Activated CD4-positive, alpha-beta T cell treated with anti-CD3 and anti-CD28 coated beads for 1 hour (primary cell): Measurements from ENCODE around the gene PRSS21.

Experiments used
- DNase-seq: peaks from one replicate; pipeline ENCODE4 v3.0.0-alpha.2; 2020

The PRSS21 gene

GRCh38 chr16:2826591-2827373 lies 9.7 kb downstream of the PRSS21 start:
- no peak for DNase-seq

- DNase-seq = no peak
Measured at GRCh38 chr16:2827374-2827791, 10.3 kb downstream of the PRSS21 start.

- no peak for DNase-seq
Measured at GRCh38 chr16:2827831-2828520, 10.9 kb downstream of the PRSS21 start.

- DNase-seq = no peak
Measured at GRCh38 chr16:2828521-2828840, 11.4 kb downstream of the PRSS21 start.

- no peak for DNase-seq
Measured at GRCh38 chr16:2828876-2829430, 11.9 kb downstream of the PRSS21 start.

GRCh38 chr16:2829501-2830354 lies 12.7 kb downstream of the PRSS21 start, which contains the start of gene ZG16B:
ZG16B (plus strand) TSS chr16:2830303; CDS start chr16:2830442, 139 bp downstream.
- no peak for DNase-seq

GRCh38 chr16:2830355-2830695 lies 13.3 kb downstream of the PRSS21 start:
- no peak for DNase-seq

- no peak for DNase-seq
Measured at GRCh38 chr16:2831203-2831602, 14.2 kb downstream of the PRSS21 start.

GRCh38 chr16:2833776-2834175 lies 16.7 kb downstream of the PRSS21 start:
- DNase-seq = no peak

- no peak for DNase-seq
Measured at GRCh38 chr16:2834968-2835367, 17.9 kb downstream of the PRSS21 start.

GRCh38 chr16:2835638-2836493 lies 18.8 kb downstream of the PRSS21 start:
- DNase-seq = no peak

GRCh38 chr16:2836646-2837508 lies 19.8 kb downstream of the PRSS21 start:
- DNase-seq = no peak

- peak; percentile 37 for DNase-seq
Measured at GRCh38 chr16:2838928-2839327, 21.9 kb downstream of the PRSS21 start.

GRCh38 chr16:2839650-2840450 lies 22.8 kb downstream of the PRSS21 start:
- no peak for DNase-seq

GRCh38 chr16:2840914-2841313 lies 23.9 kb downstream of the PRSS21 start:
- DNase-seq = no peak

- DNase-seq = no peak
Measured at GRCh38 chr16:2841606-2842339, 24.7 kb downstream of the PRSS21 start.

- peak; percentile 44 for DNase-seq
Measured at GRCh38 chr16:2842340-2843000, 25.4 kb downstream of the PRSS21 start.

- no peak for DNase-seq
Measured at GRCh38 chr16:2843526-2843925, 26.5 kb downstream of the PRSS21 start.

- DNase-seq = no peak
Measured at GRCh38 chr16:2845116-2845515, 28.1 kb downstream of the PRSS21 start.
